ENCODE measurements around the gene NAA40.

- no peak for TF ChIP-seq POLR2A (IDR thresholded peaks at IDR 0.05)
- TF ChIP-seq CTCF (IDR thresholded peaks at IDR 0.05) = no peak
Observed at GRCh38 chr11:63969461-63969860, 30.7 kb downstream of the NAA40 start.
